GM19351 (cell line): Measurements from ENCODE around the gene HPCAL1.
A peak's percentile ranks its signal among the peaks of the same experiment; 100 is the strongest.

Source experiments
- ATAC-seq: cut with Tn5 transposase; IDR thresholded peaks from one replicate; pipeline ENCODE4 v1.9.1; 2021; ENCODE audit warnings: mild to moderate bottlenecking, moderate library complexity; ENCODE audit not compliant: unreplicated experiment

Gene HPCAL1

DNA sequence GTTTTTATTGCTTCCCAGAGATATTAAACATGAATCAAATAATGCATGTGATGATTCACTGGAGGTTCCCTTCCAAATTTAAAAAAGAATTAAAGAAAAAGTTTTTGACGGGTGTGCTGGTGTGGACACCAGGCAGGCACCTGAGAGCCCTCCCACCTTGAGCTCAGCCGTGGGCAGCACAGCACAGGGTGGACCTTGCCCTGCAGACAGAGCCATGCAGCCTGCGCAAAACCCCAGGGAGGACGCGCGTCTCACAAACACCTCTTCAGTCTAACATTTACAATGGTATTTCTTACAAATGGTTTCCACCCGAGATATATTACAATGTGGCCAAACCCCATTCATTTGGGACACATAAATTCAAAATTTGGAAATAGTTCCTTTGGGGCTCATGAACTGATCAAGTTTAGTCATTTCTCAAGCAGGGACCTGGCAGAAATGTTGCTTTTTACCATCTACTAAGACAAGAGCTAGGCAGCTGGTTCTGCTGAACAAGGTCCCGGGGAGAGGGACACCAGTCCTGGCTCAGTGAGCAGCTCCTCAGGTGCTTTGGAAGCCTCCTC is 100.0 kb downstream of the HPCAL1 start:
- ATAC-seq, result no peak

DNA sequence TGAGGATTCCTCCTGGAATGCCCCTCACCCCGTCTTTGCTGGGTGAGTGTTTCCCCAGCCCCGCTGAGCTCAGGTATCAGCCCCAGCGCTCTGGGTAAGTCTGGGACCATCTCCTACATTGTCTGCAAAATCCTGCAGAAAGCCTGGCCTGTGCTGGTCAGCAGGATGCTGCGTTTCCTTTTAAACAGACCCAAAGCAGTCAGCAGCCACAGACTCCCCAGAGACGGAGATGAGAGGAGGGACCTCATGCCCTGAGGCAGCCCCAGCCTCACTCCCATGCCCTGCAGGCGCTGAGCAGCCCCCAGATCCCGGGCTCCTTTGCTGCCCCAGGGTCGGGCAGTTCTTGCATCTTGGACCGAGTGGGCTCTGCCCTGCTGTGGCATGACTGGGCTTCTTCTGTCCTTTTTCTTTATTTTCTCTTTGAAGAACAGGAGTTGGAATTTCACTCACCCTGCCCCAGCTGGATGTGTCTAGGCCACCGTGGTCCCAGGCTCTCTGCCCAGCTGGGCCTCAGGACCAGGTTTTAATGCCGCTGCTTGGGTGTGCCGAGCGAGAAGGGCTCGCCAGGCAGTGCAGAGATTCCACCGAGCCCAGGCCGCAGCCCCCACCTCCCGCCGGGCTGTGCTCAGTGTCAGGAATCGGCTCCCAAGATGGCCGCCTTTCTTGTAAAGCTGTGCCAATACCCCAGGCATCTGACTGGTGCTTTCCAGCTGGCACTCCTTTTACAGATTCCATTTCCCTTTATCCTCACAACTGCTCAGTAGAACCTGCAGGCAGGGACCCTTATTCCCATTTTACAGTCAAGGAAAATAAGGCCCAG is 101.8 kb downstream of the HPCAL1 start:
- ATAC-seq, result no peak

DNA sequence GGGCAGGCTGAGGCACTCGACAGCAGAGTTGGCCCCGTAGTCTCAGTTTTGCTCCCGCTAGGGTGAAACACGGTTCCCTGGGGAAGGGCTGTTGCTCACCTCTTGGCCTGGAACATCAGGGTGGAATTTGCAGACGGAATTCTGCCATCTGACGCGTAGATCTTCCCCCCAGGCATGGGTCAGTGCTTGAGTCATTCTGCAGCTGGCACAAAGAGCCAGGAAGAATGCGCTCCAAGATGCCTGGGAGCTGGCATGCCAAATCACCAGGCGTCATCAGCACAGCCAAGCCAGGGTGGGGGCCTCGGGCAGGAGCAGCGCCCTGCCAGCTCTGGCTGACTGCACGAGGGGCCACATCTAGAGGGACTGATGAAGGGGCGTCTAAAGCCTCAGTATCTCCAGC is 102.7 kb downstream of the HPCAL1 start:
- no peak for ATAC-seq

DNA sequence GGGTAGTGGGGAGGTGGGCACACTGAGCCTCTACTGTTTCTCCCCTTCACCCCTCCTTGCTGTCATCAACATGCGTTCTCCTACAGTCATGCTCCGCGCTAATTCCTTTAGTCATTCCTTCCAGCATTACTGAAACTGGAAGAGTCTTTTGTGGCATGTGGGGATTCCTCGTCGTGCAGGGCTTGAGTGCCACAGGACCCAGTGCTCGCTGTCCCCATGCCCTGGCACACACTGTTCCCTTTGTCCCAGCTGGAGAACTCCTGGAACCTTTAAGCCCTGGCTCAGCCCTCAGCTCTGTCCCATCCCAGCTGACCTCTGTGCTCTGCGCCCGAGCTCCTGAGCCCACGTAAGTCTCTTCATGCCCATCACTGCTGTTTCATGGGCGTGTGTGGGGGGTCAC is 103.3 kb downstream of the HPCAL1 start:
- ATAC-seq, result no peak

DNA sequence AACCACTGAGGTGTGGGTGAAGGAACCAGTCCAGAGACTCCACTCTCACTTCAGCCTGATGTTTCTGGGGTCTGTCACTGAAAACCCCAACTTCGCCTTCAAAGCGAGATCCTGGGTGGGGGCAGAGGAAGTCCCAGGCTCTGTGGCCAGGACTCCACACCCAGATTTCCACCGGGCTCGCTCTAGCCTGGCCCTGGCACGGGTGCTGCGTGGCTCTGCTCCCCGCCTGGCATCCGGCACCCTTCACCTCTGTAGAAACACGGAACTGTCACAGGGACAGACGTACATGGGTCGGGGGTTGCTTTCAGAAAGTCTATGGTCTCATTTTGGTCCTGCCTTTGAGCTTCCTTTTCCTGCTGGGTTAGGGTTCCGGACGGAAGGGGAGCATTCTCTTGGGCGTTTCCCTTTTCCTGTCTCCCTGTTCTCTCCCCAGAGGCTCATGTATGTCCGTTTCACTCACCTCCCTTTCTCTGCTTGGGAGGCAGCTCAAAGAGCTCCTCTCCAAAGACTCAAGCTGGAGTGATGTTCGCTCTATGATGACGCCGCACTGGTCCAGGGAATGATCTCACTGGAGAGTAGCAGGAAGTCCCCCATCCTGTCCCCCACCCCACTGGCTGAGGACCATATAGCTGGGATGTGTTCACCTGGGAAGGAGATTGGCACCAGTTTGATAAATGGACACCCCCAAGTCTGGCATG is 103.9 kb downstream of the HPCAL1 start:
- ATAC-seq, result no peak

DNA sequence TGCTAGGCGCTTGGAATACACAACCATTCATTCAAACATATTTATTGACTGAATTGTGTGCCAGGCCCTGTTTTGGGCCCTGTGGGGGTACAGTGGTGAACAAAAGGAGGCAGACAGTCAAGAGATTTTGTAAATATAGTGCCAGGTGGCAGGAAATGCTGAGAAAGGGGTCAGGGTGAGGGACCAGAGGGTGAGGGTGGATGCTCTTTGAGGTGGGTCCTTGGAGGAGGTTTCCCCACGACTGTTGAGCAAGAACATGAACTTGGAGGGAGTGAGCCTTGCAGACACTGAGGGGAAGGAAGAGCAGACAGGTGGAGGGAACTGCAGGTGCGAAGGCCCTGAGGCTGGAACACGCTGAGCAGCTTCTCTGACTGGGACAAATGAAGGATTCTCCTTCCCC is 104.7 kb downstream of the HPCAL1 start:
- no peak for ATAC-seq

DNA sequence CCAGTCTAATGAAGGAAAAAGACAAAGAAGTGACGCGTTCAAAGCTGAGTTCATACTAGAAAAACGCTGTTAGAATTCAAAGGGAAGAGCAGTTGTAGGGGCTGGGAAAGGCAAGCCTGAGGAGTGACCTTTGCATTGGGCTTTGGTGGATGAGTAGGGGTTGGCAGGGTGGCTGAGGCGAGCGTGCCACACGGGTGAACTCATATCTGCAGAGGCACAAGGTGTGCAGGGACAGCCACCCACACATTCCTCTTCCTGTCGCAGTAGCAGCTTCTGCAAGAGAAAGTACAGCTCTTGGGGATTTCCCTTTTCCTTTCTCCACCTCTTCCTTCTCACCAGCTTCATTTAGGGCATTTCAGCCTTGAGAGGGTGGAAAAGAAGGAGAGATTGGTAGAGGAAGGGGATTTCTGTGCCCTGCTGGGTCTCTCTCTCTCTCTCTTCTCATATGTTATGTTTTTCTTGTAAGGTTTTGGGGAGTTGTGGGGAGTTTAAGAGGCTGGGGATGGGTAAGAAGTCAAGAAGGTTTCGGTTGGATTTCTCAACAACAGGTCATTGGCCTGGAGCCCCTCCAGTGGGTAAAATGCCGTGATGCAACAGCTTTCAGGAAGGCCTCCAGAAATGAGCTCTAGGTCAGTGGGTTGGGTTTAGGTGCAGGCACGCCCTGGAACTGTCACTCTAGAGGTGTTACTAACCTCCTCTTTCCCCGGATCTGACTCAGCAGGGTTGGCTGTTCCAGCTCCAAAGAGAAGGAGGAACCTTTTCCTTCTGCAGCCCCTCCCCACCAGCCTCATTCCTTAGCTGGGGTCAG is 105.3 kb downstream of the HPCAL1 start:
- ATAC-seq, result peak; percentile 54

DNA sequence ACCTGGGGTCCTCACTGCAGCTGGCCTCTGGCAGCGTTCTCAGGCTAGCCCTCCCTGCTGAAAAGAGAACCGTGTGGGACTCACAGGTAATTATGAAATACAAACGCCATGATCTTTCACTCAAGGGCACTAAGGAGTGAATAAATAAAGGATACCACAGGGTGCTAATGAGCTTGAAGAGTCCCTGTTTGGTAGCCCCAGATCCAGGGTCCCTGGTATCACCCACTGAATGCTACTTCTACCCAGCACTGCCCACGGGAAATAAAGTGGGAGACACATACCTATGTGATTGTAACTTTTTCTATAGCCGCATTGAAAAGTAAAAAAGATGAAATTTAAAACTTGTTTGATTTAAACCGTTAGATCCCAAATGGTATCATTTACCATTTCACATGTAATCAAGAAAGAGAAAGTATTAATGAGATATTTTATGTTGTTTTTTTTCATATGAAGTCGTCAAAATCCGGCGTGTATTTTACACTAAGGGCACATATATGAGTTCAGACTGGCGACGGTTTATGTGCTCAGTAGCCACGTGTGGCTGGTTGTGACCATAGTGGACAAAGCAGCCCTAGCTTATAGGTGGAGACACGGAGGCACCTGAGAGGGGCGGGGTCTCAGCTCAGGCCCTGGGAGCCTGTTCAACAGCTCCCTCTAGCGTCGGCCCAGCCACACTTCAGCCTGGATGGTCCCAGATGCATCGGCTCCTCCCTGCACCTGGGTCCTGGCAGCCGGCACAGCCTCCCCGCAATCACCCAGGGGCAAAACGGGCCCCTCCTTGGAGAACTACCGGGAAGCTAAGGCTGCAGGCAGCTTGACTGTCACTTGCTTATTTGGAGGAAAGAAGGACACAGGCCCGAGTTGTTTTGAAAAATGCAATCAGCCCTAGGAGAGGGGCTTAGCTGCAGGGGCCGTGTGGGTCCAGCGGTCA is 106.2 kb downstream of the HPCAL1 start:
- peak; percentile 42 for ATAC-seq

DNA sequence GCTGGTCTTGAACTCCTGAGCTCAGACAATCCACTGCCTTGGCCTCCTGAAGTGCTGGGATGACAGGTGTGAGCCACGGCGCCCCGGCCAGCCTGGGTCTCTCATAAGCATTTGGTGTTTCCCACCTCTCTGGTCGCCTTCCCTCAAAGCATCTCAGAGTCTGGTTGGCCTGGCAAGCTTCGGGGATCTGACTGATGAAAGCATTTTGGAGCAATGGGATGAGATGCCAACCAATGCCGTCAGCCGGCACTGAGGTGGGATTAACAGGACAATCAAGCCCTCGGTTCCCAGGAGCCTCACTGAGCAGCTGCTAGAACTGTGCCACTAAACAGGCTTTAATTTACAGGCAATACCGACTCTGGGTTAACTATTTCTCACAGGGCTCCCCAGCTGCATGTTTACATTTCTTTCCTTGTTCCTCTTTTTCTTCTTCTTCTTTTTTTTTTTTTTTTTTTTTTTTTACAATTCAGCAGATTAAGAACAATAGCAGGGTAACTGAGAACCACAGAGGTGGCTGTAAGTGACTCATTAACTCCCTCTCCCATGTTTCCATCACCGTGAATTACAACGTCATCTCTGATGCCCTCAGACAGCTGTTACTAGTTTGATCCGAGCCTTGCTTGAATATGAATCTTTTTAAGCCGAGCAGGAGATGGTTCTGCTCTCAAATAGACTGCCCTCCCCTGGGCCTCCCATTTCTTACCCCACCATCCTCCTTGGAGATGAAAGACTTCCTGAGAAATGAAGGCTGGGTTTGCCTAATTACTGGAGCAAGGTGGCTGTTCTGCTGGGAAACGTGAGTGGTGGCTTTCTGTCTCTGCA is 107.5 kb downstream of the HPCAL1 start:
- peak; percentile 64 for ATAC-seq

DNA sequence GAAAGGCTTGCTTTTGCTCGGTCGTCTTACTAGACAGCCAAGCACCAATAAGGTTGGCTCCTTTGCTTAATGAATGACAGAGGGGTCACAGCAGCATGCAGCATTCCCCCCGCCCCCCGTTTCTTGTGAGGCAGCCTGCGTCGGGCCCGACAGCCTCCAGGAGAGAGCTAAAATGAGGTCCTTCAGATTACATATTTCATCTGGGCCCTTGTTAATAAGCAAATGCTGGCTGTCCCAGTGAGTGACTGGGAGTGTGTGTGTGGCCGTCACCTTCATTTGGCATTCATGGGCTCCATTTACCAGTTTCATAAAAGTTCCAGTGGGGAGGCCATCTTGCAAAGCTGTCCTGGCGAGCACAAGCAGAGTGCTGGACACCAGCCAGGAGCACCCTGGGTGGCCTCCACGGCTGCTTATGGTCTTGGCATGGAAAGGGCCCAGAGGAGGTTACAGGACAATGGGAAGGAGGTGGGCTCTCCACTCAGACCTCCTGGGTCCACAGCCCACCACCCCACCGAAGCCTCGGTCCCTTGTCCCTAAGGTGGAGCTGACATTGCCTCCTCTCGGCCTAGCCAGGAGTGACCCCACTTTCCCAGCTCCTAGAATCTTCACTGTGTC is 108.2 kb downstream of the HPCAL1 start:
- no peak for ATAC-seq

DNA sequence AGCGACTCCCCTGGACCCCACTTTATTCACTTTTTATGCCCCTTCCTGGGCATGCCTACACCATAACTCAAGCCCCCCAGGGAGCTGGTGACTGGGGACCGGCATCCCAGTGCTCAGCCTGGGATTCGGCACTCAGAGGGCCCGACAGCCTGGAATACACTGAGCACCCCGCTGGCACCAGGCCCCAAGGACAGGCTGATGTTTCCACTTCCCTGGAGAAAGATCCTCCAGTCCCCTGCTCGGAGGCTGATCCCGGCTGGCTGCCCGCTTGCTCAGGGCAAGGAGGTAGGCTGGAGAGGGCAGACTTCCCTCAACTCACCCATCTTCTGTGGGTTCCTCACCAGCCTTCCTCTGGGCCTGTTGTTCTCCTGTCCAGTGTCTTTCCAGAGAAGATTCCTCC is 108.9 kb downstream of the HPCAL1 start:
- no peak for ATAC-seq

DNA sequence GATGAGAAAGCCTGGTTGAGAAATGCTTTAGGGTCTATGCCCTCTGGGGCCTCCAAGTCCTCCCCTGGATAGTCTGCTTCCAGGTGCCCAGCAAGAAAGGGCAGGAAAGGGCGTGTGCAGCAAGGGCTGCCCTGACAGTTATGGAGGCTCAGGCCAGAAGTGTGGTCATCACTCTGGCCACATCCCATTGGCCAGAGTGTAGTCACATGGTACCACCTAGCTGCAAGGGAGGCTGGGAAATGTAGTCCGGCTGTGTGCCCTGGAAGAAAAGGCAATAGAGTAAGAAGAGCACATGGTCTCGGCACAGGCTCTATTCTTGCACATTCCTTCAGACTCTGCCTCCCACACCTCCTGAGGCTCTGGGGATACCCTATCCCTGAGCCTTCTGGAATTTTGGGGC is 109.7 kb downstream of the HPCAL1 start:
- peak; percentile 34 for ATAC-seq

DNA sequence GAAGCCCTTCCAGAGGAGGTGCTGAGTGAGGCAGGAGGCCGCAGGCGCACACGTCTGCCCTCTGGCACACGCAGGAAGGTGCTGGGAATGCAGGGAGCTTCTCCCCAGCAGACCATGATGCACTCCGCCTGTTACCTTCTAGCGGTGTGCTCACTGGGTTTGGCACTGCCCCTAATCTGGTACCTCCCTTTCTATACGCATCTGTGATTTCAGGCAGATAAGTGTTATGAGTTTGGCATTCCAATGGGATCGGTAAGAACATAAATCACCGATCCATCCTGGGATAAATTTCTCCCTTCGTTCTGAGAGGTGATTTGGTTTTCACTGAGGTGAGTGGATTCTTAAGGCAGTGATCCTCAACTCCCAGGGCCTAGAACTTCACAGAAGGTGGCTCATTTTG is 110.8 kb downstream of the HPCAL1 start:
- ATAC-seq, result no peak

DNA sequence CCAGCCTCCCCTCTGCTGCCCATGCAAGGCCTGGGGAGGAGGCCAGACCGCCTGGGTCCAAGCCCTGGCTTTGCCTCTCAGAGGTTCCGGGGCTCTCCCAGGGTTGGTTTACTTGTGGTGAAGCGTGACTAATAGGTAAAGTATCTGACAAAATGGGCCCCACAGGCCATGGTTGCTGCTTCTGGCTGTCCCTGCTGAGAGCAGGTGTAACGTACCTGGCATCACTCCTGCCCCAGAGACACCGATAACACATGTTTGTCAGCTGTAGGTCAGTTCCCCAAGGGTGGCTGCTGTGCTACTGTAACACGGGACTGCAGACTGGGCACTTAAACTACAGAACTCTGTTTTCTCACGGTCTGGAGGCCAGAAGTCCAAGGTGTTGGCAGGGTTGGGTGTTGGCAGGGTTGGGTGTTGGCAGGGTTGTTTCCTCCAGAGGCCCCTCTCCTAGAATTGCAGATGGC is 111.3 kb downstream of the HPCAL1 start:
- no peak for ATAC-seq

DNA sequence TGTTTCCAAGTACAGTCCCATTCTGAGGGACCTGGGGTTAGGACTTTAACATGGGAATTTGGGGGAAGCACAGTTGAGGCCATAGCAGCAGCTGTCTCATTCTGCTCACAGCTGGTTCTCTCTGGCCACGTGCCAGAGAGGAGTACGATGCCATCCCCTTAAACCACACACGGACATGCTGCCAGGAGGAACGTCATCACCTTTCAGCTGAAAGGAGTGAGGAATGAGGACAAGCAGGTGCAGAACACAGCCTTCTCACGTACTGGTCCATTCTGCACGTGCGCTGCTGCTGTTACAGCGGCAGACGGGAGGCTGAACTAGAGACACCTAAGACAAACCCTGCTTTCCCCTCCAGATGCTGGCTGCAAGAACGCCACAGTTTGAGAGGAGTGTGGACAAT is 111.9 kb downstream of the HPCAL1 start:
- ATAC-seq, result no peak

DNA sequence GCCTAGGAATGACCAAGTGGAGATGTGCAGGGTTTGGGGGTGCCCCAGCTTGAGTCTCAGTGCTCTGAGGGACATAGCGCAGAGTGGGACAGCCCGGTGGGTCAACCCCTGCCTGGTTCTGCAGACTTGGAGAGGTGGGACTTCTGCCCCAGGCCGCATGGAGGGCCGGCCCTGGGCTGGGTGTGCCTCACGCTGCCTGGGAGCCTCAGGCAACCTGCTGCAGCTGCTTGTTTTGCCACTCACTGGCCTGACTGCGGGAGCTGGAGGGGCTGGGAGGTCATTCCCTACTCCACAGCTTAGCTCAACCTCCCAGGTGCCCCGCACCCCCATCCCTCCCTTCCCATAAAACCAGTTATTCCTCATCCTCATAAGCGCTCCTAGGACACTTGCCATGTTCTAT is 112.3 kb downstream of the HPCAL1 start:
- no peak for ATAC-seq

DNA sequence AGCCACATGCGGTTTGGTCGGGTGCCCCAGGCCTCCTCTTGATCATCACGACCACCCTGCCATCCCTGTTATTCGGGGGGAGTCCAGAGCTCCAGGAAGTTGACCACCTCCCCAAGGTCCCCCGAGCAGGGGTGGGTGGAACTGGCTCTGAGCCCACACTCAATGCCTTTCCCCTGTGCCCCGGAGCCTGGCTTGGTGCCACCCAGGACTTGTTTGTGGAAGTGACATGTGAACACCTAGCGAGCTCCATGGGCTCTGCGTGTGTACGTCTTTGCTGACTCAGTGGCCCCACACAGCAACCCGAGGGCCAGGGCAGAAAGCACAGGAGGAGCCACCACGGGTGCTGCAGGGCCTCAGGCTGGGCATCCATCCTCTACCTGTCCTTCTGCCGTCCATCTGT is 112.9 kb downstream of the HPCAL1 start:
- no peak for ATAC-seq

DNA sequence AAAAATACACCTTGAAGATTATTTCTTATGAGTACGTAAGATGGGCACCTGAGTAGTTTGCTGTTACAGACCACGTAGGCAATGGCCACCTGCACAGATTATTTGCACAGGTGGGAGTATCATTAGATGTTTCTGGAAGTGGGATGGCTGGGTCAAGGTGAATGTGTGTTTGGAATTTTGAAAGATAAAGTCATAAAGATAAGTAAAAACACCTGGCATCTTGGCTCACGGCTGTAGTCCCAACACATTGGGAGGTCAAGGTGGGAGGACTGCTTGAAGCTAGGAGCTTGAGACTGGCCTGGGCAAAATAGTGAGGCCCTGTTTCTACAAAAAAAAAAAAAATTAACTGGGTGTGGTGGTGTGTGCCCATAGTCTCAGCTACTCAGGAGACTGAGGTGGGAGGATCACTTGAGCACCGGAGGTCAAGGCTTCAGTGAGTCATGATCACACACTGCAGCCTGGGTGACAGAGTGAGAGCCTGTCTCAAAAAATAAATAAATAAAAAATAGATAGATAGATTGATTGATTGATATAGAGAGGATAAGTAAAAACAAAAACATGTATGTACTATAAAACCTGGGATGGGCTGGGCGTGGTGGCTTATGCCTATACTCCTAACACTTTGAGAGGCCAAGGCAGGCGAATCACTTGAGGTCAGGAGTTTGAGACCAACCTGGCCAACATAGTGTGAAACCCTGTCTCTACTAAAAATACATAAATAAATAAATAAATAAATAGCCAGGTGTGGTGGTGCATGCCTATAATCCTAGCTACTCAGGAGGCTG is 115.0 kb downstream of the HPCAL1 start:
- no peak for ATAC-seq
